GM19468 (cell line): Measurements from ENCODE around the gene TTBK2.
"Not testable (repeated sequence)": the region's sequence is repeated elsewhere in the genome, so short reads cannot be mapped to it uniquely, and the experiment has no call there.

Experiments
- ATAC-seq: cut with Tn5 transposase; IDR thresholded peaks from one replicate; pipeline ENCODE4 v1.9.1; 2021; ENCODE audit warnings: mild to moderate bottlenecking, moderate library complexity, moderate number of reproducible peaks; ENCODE audit not compliant: unreplicated experiment; ENCODE audit errors: extremely low read depth

The TTBK2 gene

GRCh38 chr15:42911058-42911592, 9.5 kb downstream of the TTBK2 start:
- no peak for ATAC-seq

- no peak for ATAC-seq
These were observed 12.0 kb downstream of the TTBK2 start for GRCh38 chr15:42908538-42908937.

DNA sequence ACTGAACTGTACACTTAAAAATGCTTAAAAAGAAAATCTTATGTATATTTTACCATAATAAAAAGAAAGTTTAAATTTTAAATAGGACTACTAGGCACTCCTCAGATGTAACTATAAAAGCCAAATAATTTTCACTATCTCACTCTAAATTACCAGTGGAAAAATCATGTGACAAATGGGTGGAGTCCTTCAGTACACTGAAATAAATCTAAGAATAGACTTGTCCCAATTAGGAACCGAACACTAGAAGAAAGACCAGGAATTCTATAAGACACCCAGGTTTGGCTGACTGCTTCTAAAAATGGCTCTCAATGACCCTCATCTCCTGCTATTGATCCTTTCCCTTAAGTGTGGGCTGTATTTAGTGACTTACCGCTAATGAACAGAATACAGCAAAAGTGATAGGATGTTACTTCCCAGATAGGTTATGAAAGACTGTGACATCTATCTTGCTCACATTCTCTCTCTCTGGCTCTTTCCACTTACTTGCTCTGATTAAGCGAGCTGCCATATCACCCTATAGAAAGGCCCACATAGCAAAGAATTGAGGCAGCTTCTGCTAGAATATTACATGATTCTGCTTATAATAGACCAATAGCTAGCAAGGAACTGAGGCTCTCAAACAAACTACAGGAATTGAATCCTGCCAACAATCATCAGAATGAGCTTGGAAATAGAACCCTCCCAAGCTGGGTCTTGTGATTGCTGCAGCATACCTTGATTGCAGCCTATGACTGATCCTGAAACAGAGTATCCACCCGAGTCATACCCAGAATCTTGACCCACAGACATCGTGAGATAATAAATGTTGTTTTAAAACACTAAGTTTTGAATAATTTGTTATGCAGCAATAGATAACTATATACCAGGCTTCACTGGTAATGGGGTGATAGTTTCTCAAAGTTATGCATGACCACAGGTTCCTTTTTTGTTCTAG, 16.9 kb downstream of the TTBK2 start:
- no peak for ATAC-seq

GRCh38 chr15:42893911-42894310, 26.7 kb downstream of the TTBK2 start:
- not testable (repeated sequence) for ATAC-seq

GRCh38 chr15:42891569-42891968, 29.0 kb downstream of the TTBK2 start:
- ATAC-seq = no peak

GRCh38 chr15:42890161-42890913, 30.2 kb downstream of the TTBK2 start:
- ATAC-seq = no peak

DNA sequence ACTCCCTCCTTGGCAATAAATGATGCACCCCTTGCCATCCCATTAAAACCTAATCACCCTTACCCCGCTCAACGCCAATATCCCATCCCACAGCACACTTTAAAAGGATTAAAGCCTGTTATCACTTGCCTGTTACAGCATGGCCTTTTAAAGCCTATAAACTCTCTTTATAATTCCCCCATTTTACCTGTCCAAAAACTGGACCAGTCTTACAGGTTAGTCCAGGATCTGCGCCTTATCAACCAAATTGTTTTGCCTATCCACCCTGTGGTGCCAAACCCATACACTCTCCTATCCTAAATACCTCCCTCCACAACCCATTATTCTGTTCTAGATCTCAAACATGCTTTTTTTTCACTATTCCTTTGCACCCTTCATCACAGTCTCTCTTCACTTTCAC, 33.2 kb downstream of the TTBK2 start:
- not testable (repeated sequence) for ATAC-seq

- no peak for ATAC-seq
These were observed 40.5 kb downstream of the TTBK2 start for GRCh38 chr15:42880121-42880520.

GRCh38 chr15:42879443-42879842, 41.1 kb downstream of the TTBK2 start:
- no peak for ATAC-seq

DNA sequence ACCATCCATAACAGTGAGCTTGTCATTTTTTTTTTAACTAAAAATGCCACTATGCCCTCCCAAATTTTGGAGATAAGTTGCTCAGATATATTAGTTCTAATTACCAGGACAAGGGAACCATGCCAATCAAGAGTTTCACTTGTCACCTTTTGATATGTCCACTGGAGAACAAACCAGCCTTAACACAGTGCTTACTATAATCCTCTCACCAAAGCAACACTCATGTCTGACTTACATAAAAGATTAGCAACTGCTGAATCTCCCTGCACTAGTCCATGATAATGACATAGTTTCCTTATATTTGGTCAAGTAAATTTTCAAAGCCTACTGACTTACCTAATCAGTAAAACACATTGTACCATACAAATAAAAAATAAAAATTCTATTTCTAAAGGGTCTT, 44.4 kb downstream of the TTBK2 start:
- no peak for ATAC-seq

DNA sequence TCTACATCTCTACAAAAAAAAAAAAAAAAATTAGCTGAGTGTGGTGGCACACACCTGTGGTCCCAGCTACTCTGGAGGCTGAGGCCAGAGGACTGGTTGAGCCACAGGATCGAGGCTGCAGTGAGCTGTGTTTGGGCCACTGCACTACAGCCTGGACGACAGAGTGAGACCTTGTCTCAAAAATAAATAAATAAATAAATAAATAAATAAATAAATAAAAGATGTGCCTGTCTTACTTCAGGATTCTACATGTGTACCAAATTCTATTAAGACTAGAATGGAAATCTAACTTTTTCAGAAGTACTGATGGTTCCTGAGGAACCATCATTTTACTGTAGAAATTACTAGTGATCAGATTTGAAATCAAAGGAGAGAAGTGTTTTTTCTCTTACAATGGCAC, 51.9 kb downstream of the TTBK2 start:
- ATAC-seq = no peak

- no peak for ATAC-seq
These were observed 56.9 kb downstream of the TTBK2 start for GRCh38 chr15:42863572-42864239.

DNA sequence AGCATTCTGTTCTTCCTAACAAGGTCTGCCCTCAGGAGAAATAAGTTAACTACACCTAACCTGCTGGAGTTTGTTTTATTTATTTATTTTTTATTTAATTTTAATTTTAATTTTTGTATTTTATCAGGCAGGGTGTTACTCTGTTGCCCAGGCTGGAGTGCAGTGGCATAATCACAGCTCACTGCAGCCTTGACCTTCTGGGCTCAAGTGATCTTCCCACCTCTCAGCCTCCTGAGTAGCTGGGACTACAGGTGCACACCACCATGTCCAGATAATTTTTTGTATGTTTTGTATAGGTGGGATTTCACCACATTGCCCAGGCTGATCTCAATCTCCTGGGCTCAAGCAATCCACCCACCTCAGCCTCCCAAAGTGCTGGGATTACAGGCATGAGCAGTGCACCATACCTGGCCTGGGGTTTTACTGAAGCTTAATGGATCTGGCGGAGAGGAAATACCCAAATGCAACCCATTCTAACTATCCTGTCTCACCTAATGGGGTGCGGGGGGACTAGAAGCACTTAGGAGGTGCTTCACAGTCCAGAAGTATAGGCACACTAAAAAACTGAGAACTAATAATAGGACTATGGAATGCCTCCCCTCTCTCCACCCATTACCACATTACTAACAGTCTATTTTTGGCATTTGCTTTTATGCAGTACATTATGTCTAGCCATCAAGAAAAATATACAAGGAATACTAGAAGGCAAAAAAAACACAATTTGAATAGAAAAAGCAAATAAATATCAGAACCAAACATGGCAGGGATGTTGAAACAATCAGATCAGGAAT, 61.4 kb downstream of the TTBK2 start:
- ATAC-seq = no peak

GRCh38 chr15:42858540-42858939, 62.0 kb downstream of the TTBK2 start:
- no peak for ATAC-seq

GRCh38 chr15:42854576-42854975, 66.0 kb downstream of the TTBK2 start:
- ATAC-seq = no peak

DNA sequence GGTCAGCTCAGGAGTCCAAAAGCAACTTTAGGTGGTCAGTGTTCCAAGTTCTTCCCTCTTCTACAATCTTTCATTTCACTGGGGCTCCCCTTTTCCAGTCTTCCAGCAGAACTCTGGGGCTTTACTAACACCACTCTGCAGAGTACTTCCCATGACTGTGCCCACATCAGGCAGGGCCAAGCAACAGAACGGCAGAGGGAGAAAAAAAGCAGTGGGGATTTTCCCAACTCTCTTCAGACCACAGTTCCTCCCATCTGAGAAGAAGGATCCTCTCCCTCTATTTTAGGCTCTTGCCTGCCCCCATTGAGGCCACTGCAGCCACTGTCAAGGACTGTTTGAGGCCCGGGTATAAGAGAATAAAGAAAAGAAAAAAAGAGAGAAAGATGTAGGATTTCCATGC, 70.7 kb downstream of the TTBK2 start:
- no peak for ATAC-seq

GRCh38 chr15:42848846-42849245, 71.7 kb downstream of the TTBK2 start:
- ATAC-seq = no peak

DNA sequence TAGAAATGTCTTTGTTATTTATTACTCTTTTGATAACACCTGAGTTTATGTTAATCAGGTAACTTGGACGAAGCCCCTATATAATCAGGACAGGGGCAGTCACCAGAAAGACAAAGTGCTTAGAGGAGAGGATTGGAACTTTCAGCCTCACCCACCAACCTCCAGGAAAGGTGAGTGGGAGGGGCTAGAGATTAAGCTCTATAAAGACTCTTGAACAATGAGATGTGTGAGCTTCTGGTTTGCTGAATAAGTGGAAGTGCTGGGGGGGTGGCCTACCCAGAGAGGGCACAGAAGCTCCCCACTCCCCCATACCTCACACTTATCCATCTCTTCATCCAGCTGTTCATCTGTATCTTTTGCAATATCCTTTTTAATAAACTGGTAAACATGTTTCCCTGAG, 73.9 kb downstream of the TTBK2 start:
- ATAC-seq = no peak

GRCh38 chr15:42845581-42845980, 75.0 kb downstream of the TTBK2 start:
- no peak for ATAC-seq

DNA sequence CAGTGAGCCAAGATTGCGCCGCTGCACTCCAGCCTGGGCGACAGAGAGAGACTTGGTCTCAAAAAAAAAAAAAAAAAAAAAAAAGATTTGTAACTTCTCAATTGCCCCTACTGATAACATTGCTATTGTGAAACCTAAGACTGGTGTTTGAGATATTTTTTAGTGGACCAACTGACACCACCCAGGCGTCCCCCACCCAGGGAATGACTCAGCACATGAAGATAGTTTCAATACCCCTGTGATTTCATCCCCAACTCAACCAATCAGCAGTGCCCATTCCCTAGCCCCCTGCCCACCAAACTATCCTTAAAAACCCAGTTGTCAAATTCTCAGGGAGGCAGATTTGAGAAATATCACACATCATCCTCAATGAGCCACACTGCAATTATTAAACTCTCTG, 76.9 kb downstream of the TTBK2 start:
- no peak for ATAC-seq
